Measurements from ENCODE around the gene FN3K. TPM values are rescaled to one million over a fixed set of nuclear protein-coding genes. Genes with fewer than 3 reads are reported as not detected.

The FN3K gene
- total and polyA plus RNA-seq, 2 of the 8 experiments (the other 6 are each of a cell fraction or from before 2014, with no cell fraction given) = 0.88 to 14.2 TPM

- H4K20me1 ChIP-seq (replicated peaks in 1 of 2; ENCODE audit: control insufficient read depth in 1 of 2, insufficient read depth in 2 of 2, low read length in 2 of 2) = peaks cover 4 to 17% of the 10 kb centered on the region in 2 experiments
- no peak overlapping the region for H4K91ac ChIP-seq (replicated peaks; ENCODE audit: insufficient read length, low read length)
- H3K18ac ChIP-seq (ENCODE audit: extremely low read depth, low read length) = no peak overlapping the region
- FAIRE-seq = no peak
- no peak overlapping the region for H4K8ac ChIP-seq (ENCODE audit: extremely low read depth, insufficient read depth, low read length)
- H3K9me3 ChIP-seq (ENCODE audit: insufficient read depth in 2 of 2, low read depth in 1 of 2, low read length in 1 of 2) = no peaks in the 10 kb centered on the region
- no peaks in the 10 kb centered on the region for H3K27me3 ChIP-seq (replicated peaks in 1 of 4; ENCODE audit: control insufficient read depth in 3 of 4, extremely low read depth in 1 of 4, insufficient read depth in 3 of 4, low read length in 3 of 4)
- H3K36me3 ChIP-seq (ENCODE audit: control insufficient read depth in 2 of 4, insufficient read depth in 4 of 4, low read length in 3 of 4) = peaks cover 0 to 2% (median 0%) of the 10 kb centered on the region in 4 experiments; a peak in 4 of 8 replicates
- H3K14ac ChIP-seq (ENCODE audit: insufficient read length) = no peak overlapping the region
- no peak for DNase-seq (ENCODE audit: low read depth in 1 of 2, low spot score in 2 of 2)
- H2BK12ac ChIP-seq (ENCODE audit: low read depth, low read length) = no peak overlapping the region
- WGBS, 2 experiments (ENCODE audit: extremely low coverage in 1 of 2, insufficient coverage in 1 of 2, insufficient read length in 1 of 2, insufficient replicate concordance in 2 of 2, low coverage in 1 of 2, low lambda C conversion rate in 2 of 2, missing lambda C conversion rate in 1 of 2) = 94% methylated on average over 19 of the region's 19 CpGs; no CpG with 5 or more reads in 1 of the 2 experiments
- no peak overlapping the region for H3K4me3 ChIP-seq (ENCODE audit: extremely low read depth in 1 of 4, insufficient read depth in 2 of 4, low read depth in 3 of 4, low read length in 4 of 4)
- no peak overlapping the region for H3K23ac ChIP-seq (ENCODE audit: insufficient read length)
- H2BK15ac ChIP-seq (ENCODE audit: low read length) = no peak overlapping the region
- no peak overlapping the region for H2BK5ac ChIP-seq (ENCODE audit: low read depth, low read length)
- peaks cover 6% of the 10 kb centered on the region for H3K79me1 ChIP-seq (ENCODE audit: low read depth, low read length)
- POLR2A ChIA-PET (ENCODE audit: partially characterized antibody) = no interaction called here
- H2BK120ac ChIP-seq (replicated peaks; ENCODE audit: low read depth, low read length) = no peak overlapping the region
- H2AK5ac ChIP-seq (ENCODE audit: low read depth, low read length) = no peak overlapping the region
- peaks cover 16% of the 10 kb centered on the region for H3K23me2 ChIP-seq (ENCODE audit: low read depth, low read length)
- H2BK20ac ChIP-seq (ENCODE audit: low read length) = no peak overlapping the region
- no peak overlapping the region for H2AFZ ChIP-seq (ENCODE audit: low read length)
- peaks cover 2 to 5% of the 10 kb centered on the region in 2 experiments; a peak in 2 of 4 replicates for H3K79me2 ChIP-seq (ENCODE audit: control insufficient read depth in 1 of 2, insufficient read depth in 2 of 2, low read length in 2 of 2)
- H4K5ac ChIP-seq (ENCODE audit: insufficient read length, low read depth, low read length) = no peak overlapping the region
- peaks cover 0 to 5% (median 0%) of the 10 kb centered on the region in 4 experiments; a peak in 2 of 7 replicates for H3K4me1 ChIP-seq (replicated peaks in 1 of 4; ENCODE audit: control insufficient read depth in 3 of 4, insufficient read depth in 4 of 4, low read length in 3 of 4)
- H3K4me2 ChIP-seq (ENCODE audit: insufficient read depth in 1 of 2, low read depth in 2 of 2, low read length in 2 of 2) = no peak overlapping the region
- no peak overlapping the region for H3K56ac ChIP-seq (replicated peaks; ENCODE audit: insufficient read length, low read depth, low read length)
- CTCF ChIA-PET (ENCODE audit: partially characterized antibody) = interaction anchor here (1.0 kb wide), 1 partner anchor 9 kb away, joined by 3 read pairs; no protein-coding TSS in a partner anchor
- no peak overlapping the region for H3K4ac ChIP-seq (replicated peaks; ENCODE audit: insufficient read length, low read depth, low read length)
- no peak overlapping the region for H3K9ac ChIP-seq (replicated peaks in 1 of 4; ENCODE audit: extremely low read depth in 1 of 4, low read depth in 3 of 4, low read length in 3 of 4)
- no peak overlapping the region for H3K27ac ChIP-seq (ENCODE audit: low read depth, low read length)
- no peak for TF ChIP-seq EZH2 (IDR thresholded peaks at IDR 0.05; ENCODE audit: low read depth, low read length, severe bottlenecking)
- no peak for TF ChIP-seq RFX5 (IDR thresholded peaks at IDR 0.05; ENCODE audit: borderline replicate concordance, low read depth, low read length)
- no peak for TF ChIP-seq NANOG (IDR thresholded peaks at IDR 0.05; ENCODE audit: insufficient read depth, low read depth, low read length, poor library complexity, severe bottlenecking)
- no peak for TF ChIP-seq MAFK (IDR thresholded peaks at IDR 0.05; ENCODE audit: low read depth, low read length)
- TF ChIP-seq USF2 (IDR thresholded peaks at IDR 0.05; ENCODE audit: low read length) = no peak
- TF ChIP-seq SUZ12 (IDR thresholded peaks at IDR 0.05; ENCODE audit: low read length) = no peak
- no peak for TF ChIP-seq GABPA (IDR thresholded peaks at IDR 0.05; ENCODE audit: borderline replicate concordance, insufficient read depth, low read length)
- no peak for TF ChIP-seq SAP30 (IDR thresholded peaks at IDR 0.05; ENCODE audit: insufficient read depth, insufficient replicate concordance, low read length)
- no peak for TF ChIP-seq EGR1 (IDR thresholded peaks at IDR 0.05; ENCODE audit: borderline replicate concordance, low read depth, low read length)
- TF ChIP-seq HDAC2 (IDR thresholded peaks at IDR 0.05; ENCODE audit: borderline replicate concordance in 1 of 2, low read depth in 2 of 2, low read length in 2 of 2) = no peak
- no peak for TF ChIP-seq POU5F1 (IDR thresholded peaks at IDR 0.05; ENCODE audit: low read depth, low read length)
Measured at GRCh38 chr17:82720204-82720603, 15.2 kb upstream of the FN3K start.

Measured in H1 (cell line).